Fibroblast of pulmonary artery (primary cell): ENCODE data around the gene SEMA4C.

Source experiments
- DNase-seq: peaks from one replicate; pipeline ENCODE4 v3.0.0-alpha.2; 2010; ENCODE audit warnings: low read depth
- H3K4me3 ChIP-seq: replicated peaks from 2 replicates; pipeline ENCODE4 v1.5.1; 2011; ENCODE audit warnings: low read depth, mild to moderate bottlenecking, control low read depth, low read length, moderate library complexity
- CTCF ChIP-seq: IDR thresholded peaks from 2 replicates; pipeline ENCODE4 v1.5.1; 2011; ENCODE audit warnings: mild to moderate bottlenecking, control low read depth, low read length, inconsistent platforms; ENCODE audit errors: missing control alignments

The SEMA4C gene

GRCh38 chr2:96874198-96874831 lies 4.4 kb upstream of the SEMA4C start:
- TF ChIP-seq CTCF, result no peak
- DNase-seq, result no peak
- no peak overlapping the region for H3K4me3 ChIP-seq

- H3K4me3 ChIP-seq, result no peak overlapping the region
- no peak for DNase-seq
- no peak for TF ChIP-seq CTCF
These were observed 3.8 kb upstream of the SEMA4C start for GRCh38 chr2:96873651-96874096.

- peak; percentile 53 for DNase-seq
- no peak for TF ChIP-seq CTCF
- H3K4me3 ChIP-seq, result no peak overlapping the region
These were observed 2.9 kb upstream of the SEMA4C start for GRCh38 chr2:96872591-96873349.

GRCh38 chr2:96870626-96871255 lies 861 bp upstream of the SEMA4C start:
- no peak for DNase-seq
- peak overlapping the region; percentile 89 for H3K4me3 ChIP-seq
- TF ChIP-seq CTCF, result no peak

- peak; percentile 86 for DNase-seq
- H3K4me3 ChIP-seq, result peak overlapping the region; percentile 89
- TF ChIP-seq CTCF, result no peak
These were observed 529 bp downstream of the SEMA4C start for GRCh38 chr2:96869281-96869821.

- DNase-seq, result peak; percentile 95
- peak; percentile 15 for TF ChIP-seq CTCF
- peak overlapping the region; percentile 89 for H3K4me3 ChIP-seq
These were observed 1.2 kb downstream of the SEMA4C start for GRCh38 chr2:96868555-96869280.
